Adipose tissue (tissue), 3 donors: Measurements from ENCODE around the gene CTBP2. TPM values are rescaled to one million over a fixed set of nuclear protein-coding genes. Genes with fewer than 3 reads are reported as not detected.
"Not testable (repeated sequence)": the region's sequence is repeated elsewhere in the genome, so short reads cannot be mapped to it uniquely, and the experiment has no call there.

Experiments used
- H3K27ac ChIP-seq: one replicate; pipeline ENCODE4 v1.5.1; 2013; ENCODE audit warnings: low read depth, low read length
- WGBS, 3 donors: extraction: QIAGEN DNeasy Blood & Tissue Kit; methylation state at CpG; one replicate each; pipeline ENCODE4 v1.1.7; 2013; 5-methylcytosine and 5-hydroxymethylcytosine counted together
- polyA plus RNA-seq, 3 donors: library from polyadenylated mRNA; stranded (reverse); fragments of 200-250 nt; gene quantifications; one replicate each; pipeline ENCODE4 v1.2.3, GENCODE V29; 2013
- donor health status: healthy with polysubstance abuse.
- donor health status: Bipolar disorder and iron deficiency.
- donor health status: healthy.

CTBP2 gene
- polyA plus RNA-seq, 3 donors = 18.9 to 29.8 (median 29.5) TPM

- 89 to 90% (median 89%) methylated on average over 21 of the region's 21 CpGs for WGBS, 3 donors
- H3K27ac ChIP-seq = no peak overlapping the region
Observed at GRCh38 chr10:124993736-124994451, 166.5 kb downstream of the CTBP2 start.

- no peak overlapping the region for H3K27ac ChIP-seq
- WGBS, 3 donors = 95 to 96% (median 95%) methylated on average over 4 of the region's 4 CpGs
Observed at GRCh38 chr10:124993345-124993708, 167.0 kb downstream of the CTBP2 start.

- 65 to 72% (median 67%) methylated on average over 20 of the region's 20 CpGs for WGBS, 3 donors
- H3K27ac ChIP-seq = no peak overlapping the region
Observed at GRCh38 chr10:124992462-124993344, 167.7 kb downstream of the CTBP2 start.

GRCh38 chr10:124991835-124992234 lies 168.5 kb downstream of the CTBP2 start:
- 88 to 94% (median 88%) methylated on average over 4 of the region's 4 CpGs for WGBS, 3 donors
- H3K27ac ChIP-seq = no peak overlapping the region

GRCh38 chr10:124990671-124991625 lies 169.4 kb downstream of the CTBP2 start:
- no peak overlapping the region for H3K27ac ChIP-seq
- WGBS, 3 donors = 86 to 88% (median 86%) methylated on average over 14 of the region's 14 CpGs

- no peak overlapping the region for H3K27ac ChIP-seq
- WGBS, 3 donors = 62 to 86% (median 76%) methylated on average over 10 of the region's 10 CpGs
Observed at GRCh38 chr10:124989526-124989925, 170.8 kb downstream of the CTBP2 start.

GRCh38 chr10:124988753-124989152 lies 171.6 kb downstream of the CTBP2 start:
- H3K27ac ChIP-seq = not testable (repeated sequence)
- 82 to 92% (median 90%) methylated on average over 4 of the region's 4 CpGs for WGBS, 3 donors

- H3K27ac ChIP-seq = no peak overlapping the region
- 85 to 93% (median 89%) methylated on average over 1 of the region's 1 CpG for WGBS, 3 donors
Observed at GRCh38 chr10:124987788-124988187, 172.6 kb downstream of the CTBP2 start.

- no peak overlapping the region for H3K27ac ChIP-seq
- WGBS, 3 donors = 85 to 89% (median 86%) methylated on average over 5 of the region's 5 CpGs
Observed at GRCh38 chr10:124985162-124985561, 175.2 kb downstream of the CTBP2 start.

GRCh38 chr10:124984376-124984775 lies 176.0 kb downstream of the CTBP2 start:
- 49 to 96% (median 92%) methylated on average over 1 of the region's 1 CpG for WGBS, 3 donors
- no peak overlapping the region for H3K27ac ChIP-seq

GRCh38 chr10:124983321-124983720 lies 177.0 kb downstream of the CTBP2 start:
- 37 to 54% (median 52%) methylated on average over 6 of the region's 6 CpGs for WGBS, 3 donors
- no peak overlapping the region for H3K27ac ChIP-seq

- 58 to 83% (median 79%) methylated on average over 5 of the region's 5 CpGs for WGBS, 3 donors
- H3K27ac ChIP-seq = no peak overlapping the region
Observed at GRCh38 chr10:124978376-124978725, 182.0 kb downstream of the CTBP2 start.

GRCh38 chr10:124977648-124978375 lies 182.6 kb downstream of the CTBP2 start:
- 73 to 79% (median 78%) methylated on average over 4 of the region's 4 CpGs for WGBS, 3 donors
- H3K27ac ChIP-seq = no peak overlapping the region

GRCh38 chr10:124977161-124977560 lies 183.2 kb downstream of the CTBP2 start:
- 79 to 97% (median 97%) methylated on average over 3 of the region's 3 CpGs for WGBS, 3 donors
- H3K27ac ChIP-seq = no peak overlapping the region

- 57 to 75% (median 67%) methylated on average over 5 of the region's 5 CpGs for WGBS, 3 donors
- no peak overlapping the region for H3K27ac ChIP-seq
Observed at GRCh38 chr10:124975977-124976514, 184.3 kb downstream of the CTBP2 start.

- no peak overlapping the region for H3K27ac ChIP-seq
- 82 to 92% (median 91%) methylated on average over 5 of the region's 5 CpGs for WGBS, 3 donors
Observed at GRCh38 chr10:124974131-124974530, 186.2 kb downstream of the CTBP2 start.

- H3K27ac ChIP-seq = no peak overlapping the region
- 85 to 95% (median 94%) methylated on average over 7 of the region's 7 CpGs for WGBS, 3 donors
Observed at GRCh38 chr10:124972637-124973036, 187.7 kb downstream of the CTBP2 start.

GRCh38 chr10:124971276-124971675 lies 189.1 kb downstream of the CTBP2 start:
- H3K27ac ChIP-seq = no peak overlapping the region
- WGBS, 3 donors = 40 to 48% (median 47%) methylated on average over 2 of the region's 2 CpGs
